HCT116 (cell line): ENCODE data around the gene FEM1B. TPM values are rescaled to one million over a fixed set of nuclear protein-coding genes. Genes with fewer than 3 reads are reported as not detected.

ENCODE experiments used
- ATAC-seq: fragments of 200-7000 bp; cut with Tn5 transposase; 2 replicates; pipeline ENCODE4 v1.9.1; 2020; ENCODE audit warnings: mild to moderate bottlenecking, moderate library complexity
- BruUV-seq: library from RNA; stranded (reverse); fragments of 400-500 nt; replicated peaks from 2 replicates; lab custom pipeline; 2021; lab: Mats Ljungman, UMichigan
- CTCF ChIA-PET: fragments of 300-600 bp; sonication (Branson Sonifier 250); formaldehyde crosslinking; loops from one replicate; lab custom pipeline; 2021; ENCODE audit warnings: antibody characterized with exemption; lab: Charles Lee
- POLR2A ChIA-PET: fragments of 300-600, 350-600 bp; sonication (Branson Sonifier 250); formaldehyde crosslinking; loops from one replicate; lab custom pipeline; 2021; ENCODE audit warnings: antibody characterized with exemption; lab: Charles Lee
- RAD21 ChIA-PET, 2 experiments: fragments of 300-600 bp; sonication (Branson Sonifier 250); formaldehyde crosslinking; loops; one replicate each; lab custom pipeline; 2023; ENCODE audit warnings: low total read pairs in 2 of 2; ENCODE audit not compliant: uncharacterized antibody in 2 of 2, unreplicated experiment in 2 of 2, low non-redundant PET in 1 of 2; lab: Charles Lee
- DNase-seq: peaks from one replicate; pipeline ENCODE4 v3.0.0-alpha.2; 2010; ENCODE audit warnings: low read depth, low spot score
- H2AFZ ChIP-seq: fragments of 200-600 bp; shearing (Covaris generic), sonication (generic); 2 replicates; pipeline ENCODE4 v1.6.1; 2017; ENCODE audit warnings: low read depth, mixed run types, mixed read lengths, antibody characterized with exemption, low read length; ENCODE audit not compliant: poor library complexity, severe bottlenecking
- H3K27ac ChIP-seq: 2 replicates; pipeline ENCODE4 v1.5.1; 2012; ENCODE audit warnings: low read depth, low read length
- H3K27me3 ChIP-seq: fragments of 200-600 bp; sonication (generic); 2 replicates; pipeline ENCODE4 v1.6.1; 2016; ENCODE audit warnings: mixed run types, low read length, mixed read lengths; ENCODE audit not compliant: insufficient read depth
- H3K36me3 ChIP-seq, 2 experiments: fragments of 200-500 bp in 1 of 2; fragments of 200-600 bp in 1 of 2; sonication (Bioruptor generic) in 1 of 2; sonication (generic) in 1 of 2; 2 replicates each; pipeline versions ENCODE4 v1.5.1 to v1.6.1; 2014 to 2016; ENCODE audit warnings: low read length in 2 of 2, inconsistent platforms in 1 of 2, mixed read lengths in 1 of 2, mixed run types in 1 of 2; ENCODE audit not compliant: insufficient read depth in 2 of 2, control insufficient read depth in 1 of 2
- H3K4me1 ChIP-seq, 2 experiments: fragments of 200-600 bp in 1 of 2; sonication (generic) in 1 of 2; 2 replicates each; pipeline versions ENCODE4 v1.5.1 to v1.6.1; 2012 to 2017; ENCODE audit warnings: low read length in 2 of 2, inconsistent platforms in 1 of 2, mild to moderate bottlenecking in 1 of 2, mixed read lengths in 1 of 2, mixed run types in 1 of 2, moderate library complexity in 1 of 2; ENCODE audit not compliant: insufficient read depth in 2 of 2, control insufficient read depth in 1 of 2
- H3K4me2 ChIP-seq: fragments of 200-600 bp; sonication (generic); 2 replicates; pipeline ENCODE4 v1.6.1; 2017; ENCODE audit warnings: mixed run types, low read length, mixed read lengths
- H3K4me3 ChIP-seq, 2 experiments: fragments of 200-600 bp in 1 of 2; sonication (generic) in 1 of 2; replicated peaks in 1 of 2; 2 replicates each; pipeline ENCODE4 v1.5.1; 2011 to 2016; ENCODE audit warnings: low read length in 2 of 2, control low read depth in 1 of 2, low read depth in 1 of 2, mild to moderate bottlenecking in 1 of 2, mixed read lengths in 1 of 2, mixed run types in 1 of 2
- H3K79me2 ChIP-seq: fragments of 200-600 bp; sonication (generic); 2 replicates; pipeline ENCODE4 v1.6.1; 2017; ENCODE audit warnings: mild to moderate bottlenecking, mixed run types, low read length, moderate library complexity, mixed read lengths; ENCODE audit not compliant: insufficient read depth
- H3K9ac ChIP-seq: fragments of 200-600 bp; sonication (generic); 2 replicates; pipeline ENCODE4 v1.6.1; 2016; ENCODE audit warnings: low read length, mixed read lengths
- H3K9me2 ChIP-seq: fragments of 200-600 bp; sonication (generic), shearing (Covaris generic); 2 replicates; pipeline ENCODE4 v1.6.1; 2017; ENCODE audit warnings: mixed run types, mild to moderate bottlenecking, moderate library complexity; ENCODE audit not compliant: insufficient read depth
- H3K9me3 ChIP-seq, 2 experiments: fragments of 200-500 bp in 1 of 2; fragments of 200-600 bp in 1 of 2; sonication (Bioruptor generic) in 1 of 2; sonication (generic) in 1 of 2; 2 replicates each; pipeline ENCODE4 v1.6.1; 2014 to 2017; ENCODE audit warnings: low read length in 2 of 2, mixed read lengths in 2 of 2, inconsistent platforms in 1 of 2, low read depth in 1 of 2, mild to moderate bottlenecking in 1 of 2, mixed run types in 1 of 2, moderate library complexity in 1 of 2; ENCODE audit not compliant: control insufficient read depth in 1 of 2, insufficient read depth in 1 of 2
- H4K20me1 ChIP-seq: fragments of 200-600 bp; sonication (generic), shearing (Covaris generic); 2 replicates; pipeline ENCODE4 v1.6.1; 2017; ENCODE audit warnings: mixed run types, mild to moderate bottlenecking, moderate library complexity; ENCODE audit not compliant: insufficient read depth
- CEBPB ChIP-seq: IDR thresholded peaks from 2 replicates; pipeline ENCODE4 v1.6.1; 2012; ENCODE audit warnings: low read depth
- CTCF ChIP-seq, 3 experiments: fragments of 200-600 bp in 1 of 3; sonication (generic) in 1 of 3; IDR thresholded peaks in 2 of 3; conservative IDR thresholded peaks in 1 of 3; 2 replicates each; pipeline ENCODE4 v1.5.1; 2012 to 2017; ENCODE audit warnings: low read depth in 2 of 3, low read length in 2 of 3, antibody characterized with exemption in 1 of 3, borderline replicate concordance in 1 of 3, control low read depth in 1 of 3, mild to moderate bottlenecking in 1 of 3, mixed read lengths in 1 of 3, mixed run types in 1 of 3, moderate library complexity in 1 of 3; ENCODE audit not compliant: insufficient read depth in 1 of 3
- EGR1 ChIP-seq: IDR thresholded peaks from 2 replicates; pipeline ENCODE4 v1.6.1; 2012; ENCODE audit warnings: low read depth
- ELF1 ChIP-seq: IDR thresholded peaks from 2 replicates; pipeline ENCODE4 v1.6.1; 2012; ENCODE audit warnings: low read depth, borderline replicate concordance
- FOSL1 ChIP-seq: IDR thresholded peaks from 2 replicates; pipeline ENCODE4 v1.6.1; 2012; ENCODE audit warnings: low read depth
- JUND ChIP-seq: IDR thresholded peaks from 2 replicates; pipeline ENCODE4 v1.6.1; 2012
- MAX ChIP-seq: IDR thresholded peaks from 2 replicates; pipeline ENCODE4 v1.6.1; 2012
- POLR2AphosphoS5 ChIP-seq: IDR thresholded peaks from 2 replicates; pipeline ENCODE4 v1.6.1; 2011; ENCODE audit warnings: mild to moderate bottlenecking, low read depth, low read length, moderate library complexity
- SRF ChIP-seq: IDR thresholded peaks from 2 replicates; pipeline ENCODE4 v1.6.1; 2012; ENCODE audit warnings: low read depth
- ZBTB33 ChIP-seq: IDR thresholded peaks from 2 replicates; pipeline ENCODE4 v1.6.1; 2011; ENCODE audit warnings: mild to moderate bottlenecking, low read length, moderate library complexity; ENCODE audit not compliant: insufficient replicate concordance; ENCODE audit errors: extremely low read depth
- intact Hi-C: fragments of 100-400 bp; cut with micrococcal nuclease; formaldehyde crosslinking; loops from 2 replicates; pipeline ENCODE4 v1.10.0; 2022
- total RNA-seq: library from RNA; stranded (reverse); gene quantifications from one replicate; pipeline ENCODE4 v1.2.1, GENCODE V29; 2021; ENCODE audit not compliant: unreplicated experiment

FEM1B gene
- total RNA-seq, 1 experiment from 2014 or later = 39.7 TPM

- Histone ChIP-seq H3K9me3 (no peaks in the 10 kb centered on the region), H2AFZ (no peak overlapping the region), H4K20me1 (peaks cover 16% of the 10 kb centered on the region; the same call in 1 of the 2 replicates), H3K79me2 (peaks cover 100% of the 10 kb centered on the region), H3K4me2 (no peak overlapping the region), H3K4me3 (no peak overlapping the region), H3K27me3 (no peaks in the 10 kb centered on the region), H3K9me2 (no peaks in the 10 kb centered on the region), H3K27ac (no peak overlapping the region), H3K4me1 (peaks cover 13 to 20% of the 10 kb centered on the region in 2 experiments; a peak in 3 of 4 replicates), H3K9ac (no peak overlapping the region), H3K36me3 (peaks cover 7 to 20% of the 10 kb centered on the region in 2 experiments; a peak in 3 of 4 replicates)
- intact Hi-C loops = no loop called here
- POLR2A ChIA-PET = no interaction called here
- ATAC-seq (no peak), DNase-seq (no peak)
- RAD21 ChIA-PET = no interaction called here
- TF ChIP-seq ELF1 (no peak), ZBTB33 (no peak), MAX (no peak), CTCF (IDR thresholded peaks at IDR 0.05 in 2 of 3, conservative IDR thresholded peaks at IDR 0.05 in 1 of 3; ENCODE audit: borderline replicate concordance in 1 of 3, insufficient read depth in 1 of 3, low read depth in 2 of 3, low read length in 2 of 3) (no peak), CEBPB (no peak), FOSL1 (no peak), POLR2AphosphoS5 (no peak), JUND (no peak), SRF (no peak), EGR1 (no peak)
- CTCF ChIA-PET = no interaction called here
- BruUV-seq = no TSS peak
Measured at GRCh38 chr15:68283401-68283800, 5.9 kb downstream of the FEM1B start.
